ENCODE data around the gene AMIGO2.

AMIGO2 gene

GRCh38 chr12:47028981-47029708, 50.6 kb downstream of the AMIGO2 start:
- no peak overlapping the region for H3K27ac ChIP-seq
- TF ChIP-seq CTCF (conservative IDR thresholded peaks at IDR 0.05), result no peak

GRCh38 chr12:47028186-47028585, 51.6 kb downstream of the AMIGO2 start:
- TF ChIP-seq CTCF (conservative IDR thresholded peaks at IDR 0.05), result no peak
- no peak overlapping the region for H3K27ac ChIP-seq

Data from VCaP (cell line).